ENCODE results near the gene OSBPL7. TPM values are rescaled to one million over a fixed set of nuclear protein-coding genes. Genes with fewer than 3 reads are reported as not detected.

OSBPL7 gene
- total RNA-seq, 1 experiment from 2014 or later, result 9.1 TPM

DNA sequence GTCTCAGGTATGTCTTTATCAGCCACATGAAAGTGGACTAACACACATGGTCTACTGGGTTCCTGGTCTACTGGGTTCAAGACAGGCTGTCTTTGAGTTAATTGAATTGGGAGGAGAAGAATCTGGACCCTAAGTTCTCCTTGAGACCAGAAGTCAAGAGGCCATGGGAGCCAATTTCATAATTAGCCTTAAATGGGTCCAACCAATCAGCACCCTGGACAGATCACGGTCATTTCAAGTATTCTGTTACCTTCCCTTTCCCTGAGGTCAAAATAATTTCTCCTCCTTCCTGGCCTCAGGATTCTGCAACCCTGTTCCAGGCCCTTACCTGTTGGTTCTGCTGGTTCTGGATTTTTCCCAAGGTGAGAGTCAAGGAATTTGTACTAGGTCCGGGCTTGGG is 23.8 kb downstream of the OSBPL7 start:
- H3K9me3 ChIP-seq (ENCODE audit: low read depth, low read length, poor library complexity, severe bottlenecking), result no peaks in the 10 kb centered on the region
- TF ChIP-seq, protein P1, sequence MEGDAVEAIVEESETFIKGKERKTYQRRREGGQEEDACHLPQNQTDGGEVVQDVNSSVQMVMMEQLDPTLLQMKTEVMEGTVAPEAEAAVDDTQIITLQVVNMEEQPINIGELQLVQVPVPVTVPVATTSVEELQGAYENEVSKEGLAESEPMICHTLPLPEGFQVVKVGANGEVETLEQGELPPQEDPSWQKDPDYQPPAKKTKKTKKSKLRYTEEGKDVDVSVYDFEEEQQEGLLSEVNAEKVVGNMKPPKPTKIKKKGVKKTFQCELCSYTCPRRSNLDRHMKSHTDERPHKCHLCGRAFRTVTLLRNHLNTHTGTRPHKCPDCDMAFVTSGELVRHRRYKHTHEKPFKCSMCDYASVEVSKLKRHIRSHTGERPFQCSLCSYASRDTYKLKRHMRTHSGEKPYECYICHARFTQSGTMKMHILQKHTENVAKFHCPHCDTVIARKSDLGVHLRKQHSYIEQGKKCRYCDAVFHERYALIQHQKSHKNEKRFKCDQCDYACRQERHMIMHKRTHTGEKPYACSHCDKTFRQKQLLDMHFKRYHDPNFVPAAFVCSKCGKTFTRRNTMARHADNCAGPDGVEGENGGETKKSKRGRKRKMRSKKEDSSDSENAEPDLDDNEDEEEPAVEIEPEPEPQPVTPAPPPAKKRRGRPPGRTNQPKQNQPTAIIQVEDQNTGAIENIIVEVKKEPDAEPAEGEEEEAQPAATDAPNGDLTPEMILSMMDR (conservative IDR thresholded peaks at IDR 0.05; ENCODE audit: low read depth, low read length), result no peak
- no peak for TF ChIP-seq EZH2 (IDR thresholded peaks at IDR 0.05; ENCODE audit: borderline replicate concordance, low read depth, low read length, poor library complexity, severe bottlenecking)
- no peak for DNase-seq (ENCODE audit: low spot score)
- intact Hi-C loops (cut with micrococcal nuclease; ENCODE audit: unreplicated experiment), result no loop called here
- H3K27ac ChIP-seq (ENCODE audit: low read depth, low read length, poor library complexity, severe bottlenecking), result no peak overlapping the region
- BruUV-seq (replicated peaks), result no TSS peak
- POLR2A ChIA-PET (ENCODE audit: low non-redundant PET), result no interaction called here
- CTCF ChIA-PET, result interaction anchor here (0.6 kb wide), 1 partner anchor 45 kb away, joined by 5 read pairs; no protein-coding TSS in a partner anchor
- H3K4me3 ChIP-seq (ENCODE audit: low read depth, low read length, poor library complexity, severe bottlenecking), result no peak overlapping the region
- peaks cover 6% of the 10 kb centered on the region for H3K27me3 ChIP-seq (replicated peaks; ENCODE audit: insufficient read depth, low read depth, low read length, poor library complexity)
- H3K4me1 ChIP-seq (ENCODE audit: insufficient read depth, low read length, poor library complexity, severe bottlenecking), result no peaks in the 10 kb centered on the region
- H3K36me3 ChIP-seq (ENCODE audit: insufficient read depth, low read length, poor library complexity, severe bottlenecking), result no peaks in the 10 kb centered on the region

DNA sequence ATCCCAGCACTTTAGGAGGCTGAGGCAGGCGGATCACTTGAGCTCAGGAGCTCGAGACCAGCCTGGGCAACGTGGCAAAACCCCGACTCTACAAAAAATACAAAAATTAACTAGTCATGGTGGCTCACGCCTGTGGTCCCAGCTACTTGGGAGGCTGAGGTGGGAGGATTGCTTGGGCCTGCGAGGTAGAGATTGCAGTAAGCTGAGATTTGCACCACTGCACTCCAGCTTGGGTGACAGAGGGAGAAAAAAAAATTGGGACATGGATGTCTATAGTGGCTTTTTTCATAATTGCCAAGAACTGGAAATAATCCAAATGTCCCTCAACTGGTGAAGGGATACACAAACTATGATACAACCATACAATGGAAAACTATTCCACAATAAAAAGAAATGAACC is 28.6 kb downstream of the OSBPL7 start:
- H3K27ac ChIP-seq (ENCODE audit: low read depth, low read length, poor library complexity, severe bottlenecking), result no peak overlapping the region
- H3K27me3 ChIP-seq (replicated peaks; ENCODE audit: insufficient read depth, low read depth, low read length, poor library complexity), result peaks cover 48% of the 10 kb centered on the region
- intact Hi-C loops (cut with micrococcal nuclease; ENCODE audit: unreplicated experiment), result no loop called here
- no peaks in the 10 kb centered on the region for H3K4me1 ChIP-seq (ENCODE audit: insufficient read depth, low read length, poor library complexity, severe bottlenecking)
- H3K36me3 ChIP-seq (ENCODE audit: insufficient read depth, low read length, poor library complexity, severe bottlenecking), result no peaks in the 10 kb centered on the region
- no peak overlapping the region for H3K4me3 ChIP-seq (ENCODE audit: low read depth, low read length, poor library complexity, severe bottlenecking)
- TF ChIP-seq, protein P1 (conservative IDR thresholded peaks at IDR 0.05; ENCODE audit: low read depth, low read length), result no peak
- TF ChIP-seq EZH2 (IDR thresholded peaks at IDR 0.05; ENCODE audit: borderline replicate concordance, low read depth, low read length, poor library complexity, severe bottlenecking), result no peak
- DNase-seq (ENCODE audit: low spot score), result no peak
- POLR2A ChIA-PET (ENCODE audit: low non-redundant PET), result no interaction called here
- BruUV-seq (replicated peaks), result no TSS peak
- H3K9me3 ChIP-seq (ENCODE audit: low read depth, low read length, poor library complexity, severe bottlenecking), result no peaks in the 10 kb centered on the region
- CTCF ChIA-PET, result no interaction called here

DNA sequence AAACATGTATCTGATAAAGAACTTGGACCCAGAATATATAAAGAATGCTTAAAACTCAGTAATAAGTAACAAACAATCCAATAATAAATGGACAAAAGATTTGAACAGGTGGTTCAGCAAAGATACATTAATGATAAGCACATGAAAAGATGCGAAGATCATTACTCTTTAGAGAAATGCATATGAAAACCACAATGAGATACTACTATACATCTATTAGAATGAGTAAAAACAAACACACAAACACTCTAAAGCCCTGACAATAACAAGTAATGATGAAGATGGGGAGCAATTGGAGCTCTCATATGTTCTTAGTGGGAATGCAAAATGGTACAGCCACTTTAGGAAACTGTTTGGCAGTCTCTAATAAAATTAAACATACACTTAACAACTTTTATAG is 29.1 kb downstream of the OSBPL7 start:
- Histone ChIP-seq H3K4me3 (ENCODE audit: low read depth, low read length, poor library complexity, severe bottlenecking) (no peak overlapping the region), H3K9me3 (ENCODE audit: low read depth, low read length, poor library complexity, severe bottlenecking) (no peaks in the 10 kb centered on the region), H3K27ac (ENCODE audit: low read depth, low read length, poor library complexity, severe bottlenecking) (no peak overlapping the region), H3K36me3 (ENCODE audit: insufficient read depth, low read length, poor library complexity, severe bottlenecking) (no peaks in the 10 kb centered on the region), H3K27me3 (replicated peaks; ENCODE audit: insufficient read depth, low read depth, low read length, poor library complexity) (peaks cover 48% of the 10 kb centered on the region), H3K4me1 (ENCODE audit: insufficient read depth, low read length, poor library complexity, severe bottlenecking) (no peaks in the 10 kb centered on the region)
- ChIA-PET CTCF (no interaction called here), POLR2A (ENCODE audit: low non-redundant PET) (no interaction called here)
- TF ChIP-seq EZH2 (IDR thresholded peaks at IDR 0.05; ENCODE audit: borderline replicate concordance, low read depth, low read length, poor library complexity, severe bottlenecking), result no peak
- TF ChIP-seq, protein P1 (conservative IDR thresholded peaks at IDR 0.05; ENCODE audit: low read depth, low read length), result no peak
- BruUV-seq (replicated peaks), result no TSS peak
- intact Hi-C loops (cut with micrococcal nuclease; ENCODE audit: unreplicated experiment), result no loop called here
- DNase-seq (ENCODE audit: low spot score), result no peak

Measured in A673 (cell line).